C4-2B (cell line): Measurements from ENCODE around the gene MED8.

Source experiments
- CTCF ChIP-seq: fragments of 450-650 bp; conservative IDR thresholded peaks from 2 replicates; pipeline ENCODE4 v1.5.1; 2017; ENCODE audit warnings: mild to moderate bottlenecking
- ZFX ChIP-seq: fragments of 450-650 bp; IDR thresholded peaks from 2 replicates; pipeline ENCODE4 v1.6.1; 2017

DNA sequence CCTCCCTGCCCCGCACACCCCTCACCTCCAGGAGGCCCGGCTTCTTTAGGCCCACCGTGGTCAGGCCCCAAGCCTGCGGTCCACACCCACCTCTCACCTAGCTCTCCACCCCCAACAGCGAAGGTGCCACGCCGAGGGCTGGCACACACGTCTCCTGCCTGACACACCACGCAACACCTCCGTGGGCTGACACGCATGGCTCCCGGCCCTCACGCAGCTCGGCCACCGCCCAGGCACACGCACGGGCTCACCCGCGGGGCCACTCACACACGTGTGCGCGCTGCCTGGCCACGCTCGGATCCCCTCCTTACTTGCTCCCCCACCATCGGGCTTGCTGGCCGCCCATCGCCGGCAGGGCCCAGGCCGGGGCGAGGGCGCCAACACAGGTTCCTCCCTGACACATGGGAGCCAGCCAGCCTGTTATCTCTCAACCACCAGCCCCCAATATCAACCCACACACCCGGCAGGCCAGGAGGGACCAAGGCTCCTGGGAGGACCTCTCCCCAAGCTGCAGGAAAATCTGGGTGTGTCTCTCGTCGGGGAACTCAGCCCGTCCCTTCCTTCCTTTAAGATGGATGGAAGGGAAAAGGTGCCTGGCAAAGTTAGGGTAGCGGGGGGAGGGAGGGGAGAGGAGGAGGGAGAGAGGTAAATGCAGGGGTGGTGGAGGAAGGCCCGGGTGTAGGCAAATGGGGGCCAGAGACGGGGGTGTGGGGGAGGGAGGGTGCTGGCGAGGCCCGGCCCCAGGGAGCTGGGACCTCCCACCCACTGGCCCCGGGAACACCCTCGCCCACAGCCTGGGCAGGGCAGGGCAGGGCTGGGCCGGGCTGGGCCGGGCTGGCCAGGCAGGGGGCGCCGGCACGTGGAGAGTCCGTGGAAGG is 22.3 kb downstream of the MED8 start:
- TF ChIP-seq CTCF (no peak), ZFX (peak; percentile 54; the same call in 1 of the 2 replicates)
